ENCODE data around the gene CEP350. TPM values are rescaled to one million over a fixed set of nuclear protein-coding genes. Genes with fewer than 3 reads are reported as not detected.

Gene CEP350
- total RNA-seq (71.1 and 101 TPM in 2 replicates), polyA plus RNA-seq (14.3 and 19.0 TPM in 2 replicates), polyA minus RNA-seq (ENCODE audit: low replicate concordance) (25.8 and 44.3 TPM in 2 replicates)
- 8.8 and 11.6 TPM in 2 replicates for polyA plus RNA-seq (2012)

DNA sequence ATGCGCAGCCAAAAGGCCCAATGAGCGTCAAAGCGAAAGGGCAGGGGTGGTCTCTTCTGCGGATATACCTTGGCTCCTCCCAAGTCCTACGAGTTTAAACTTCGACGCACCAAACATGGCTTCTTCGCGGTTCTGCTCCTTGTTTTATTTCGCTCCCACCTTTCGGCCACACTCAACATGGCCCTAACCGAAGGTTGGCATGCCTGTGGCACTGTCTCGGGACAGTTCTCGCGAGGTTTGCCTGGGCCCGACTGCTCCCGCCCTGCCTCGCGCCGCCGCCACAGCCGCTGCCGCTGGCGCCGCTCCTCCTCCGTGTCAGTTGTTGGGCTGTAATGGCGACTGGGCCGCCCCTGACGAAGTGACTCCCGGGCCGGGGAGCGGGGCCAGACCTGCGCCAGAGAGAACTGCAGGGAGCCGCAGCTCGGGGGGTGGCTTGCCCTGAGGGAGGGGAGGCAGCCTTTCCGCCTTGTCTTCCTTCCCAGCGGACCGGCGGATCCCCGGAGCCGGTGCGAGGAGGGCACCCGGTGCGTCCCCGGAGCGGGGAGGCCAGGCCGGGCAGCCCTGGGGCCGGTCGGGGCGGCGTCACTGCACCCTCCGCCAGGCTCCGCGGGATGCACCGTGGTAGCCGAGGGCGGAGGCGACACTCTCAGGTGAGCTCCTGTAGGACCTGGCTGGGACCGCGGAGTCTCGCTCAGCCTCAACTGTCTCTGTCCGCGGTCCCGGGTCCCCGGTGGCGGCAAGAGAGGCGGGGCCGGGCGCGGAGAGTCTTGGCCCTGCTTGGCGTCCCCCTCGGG lies at the start of gene CEP350:
TSS of gene CEP350 (plus strand) at position 318 of the 794 bp plus-strand sequence. CDS start 31,372 bp downstream, outside the sequence.
- peak within 1 kb of the TSS; percentile 94 for H2AFZ ChIP-seq (ENCODE audit: low read length)
- TF ChIP-seq EZH2 (IDR thresholded peaks at IDR 0.05; ENCODE audit: low read length, missing control alignments): no peak
- TF ChIP-seq, protein P1, sequence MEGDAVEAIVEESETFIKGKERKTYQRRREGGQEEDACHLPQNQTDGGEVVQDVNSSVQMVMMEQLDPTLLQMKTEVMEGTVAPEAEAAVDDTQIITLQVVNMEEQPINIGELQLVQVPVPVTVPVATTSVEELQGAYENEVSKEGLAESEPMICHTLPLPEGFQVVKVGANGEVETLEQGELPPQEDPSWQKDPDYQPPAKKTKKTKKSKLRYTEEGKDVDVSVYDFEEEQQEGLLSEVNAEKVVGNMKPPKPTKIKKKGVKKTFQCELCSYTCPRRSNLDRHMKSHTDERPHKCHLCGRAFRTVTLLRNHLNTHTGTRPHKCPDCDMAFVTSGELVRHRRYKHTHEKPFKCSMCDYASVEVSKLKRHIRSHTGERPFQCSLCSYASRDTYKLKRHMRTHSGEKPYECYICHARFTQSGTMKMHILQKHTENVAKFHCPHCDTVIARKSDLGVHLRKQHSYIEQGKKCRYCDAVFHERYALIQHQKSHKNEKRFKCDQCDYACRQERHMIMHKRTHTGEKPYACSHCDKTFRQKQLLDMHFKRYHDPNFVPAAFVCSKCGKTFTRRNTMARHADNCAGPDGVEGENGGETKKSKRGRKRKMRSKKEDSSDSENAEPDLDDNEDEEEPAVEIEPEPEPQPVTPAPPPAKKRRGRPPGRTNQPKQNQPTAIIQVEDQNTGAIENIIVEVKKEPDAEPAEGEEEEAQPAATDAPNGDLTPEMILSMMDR (conservative IDR thresholded peaks at IDR 0.05 in 1 of 2, IDR thresholded peaks at IDR 0.05 in 1 of 2; ENCODE audit: low read depth in 1 of 2, low read length in 2 of 2): no peak
- peak within 1 kb of the TSS; percentile 93 for H3K9ac ChIP-seq (ENCODE audit: insufficient read depth, low read length)
- H3K79me2 ChIP-seq (ENCODE audit: control insufficient read depth, insufficient read depth, low read length): peaks cover 48% of the 10 kb centered on the region
- H3K4me2 ChIP-seq (ENCODE audit: extremely low read depth, insufficient read depth, low read length): peak within 1 kb of the TSS; percentile 85
- peak within 1 kb of the TSS; percentile 58 to 91 (median 82) for H3K4me3 ChIP-seq (replicated peaks in 1 of 4; ENCODE audit: control extremely low read depth in 1 of 4, insufficient read depth in 1 of 4, low read depth in 3 of 4, low read length in 4 of 4)
- H3K9me3 ChIP-seq (ENCODE audit: control insufficient read depth, insufficient read depth, low read depth, low read length): no peaks in the 10 kb centered on the region
- peaks cover 2% of the 10 kb centered on the region for H3K4me1 ChIP-seq (ENCODE audit: control insufficient read depth, extremely low read depth, insufficient read depth, low read length)
- no peaks in the 10 kb centered on the region for H3K27me3 ChIP-seq (ENCODE audit: control insufficient read depth, insufficient read depth, low read length)
- H3K36me3 ChIP-seq (ENCODE audit: control insufficient read depth, insufficient read depth, low read length): no peaks in the 10 kb centered on the region
- H3K27ac ChIP-seq (ENCODE audit: insufficient read depth, low read length): peak within 1 kb of the TSS; percentile 89
- peak; percentile 99 to 100 for DNase-seq (ENCODE audit: low read depth in 2 of 2)
- no peaks in the 10 kb centered on the region for H4K20me1 ChIP-seq (ENCODE audit: control insufficient read depth, extremely low read depth, insufficient read depth, low read length)

DNA sequence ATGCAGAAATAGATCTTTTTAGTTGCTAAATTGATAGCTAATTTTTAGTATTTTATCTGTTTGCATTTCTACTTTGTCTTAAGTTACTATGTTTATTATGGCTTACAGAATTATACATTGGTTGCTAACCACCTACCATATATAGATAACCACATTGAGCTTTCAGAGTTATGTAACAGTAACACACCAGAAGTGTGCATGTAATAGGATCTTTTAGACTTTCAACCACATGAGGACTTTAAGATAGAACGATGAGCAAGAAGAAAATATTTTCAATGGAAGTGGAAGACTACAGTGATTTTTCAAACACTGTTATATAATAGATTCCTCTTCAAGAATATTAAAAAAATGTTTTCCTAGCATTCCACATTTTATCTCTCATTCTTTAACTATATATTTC lies 43.7 kb upstream of the CEP350 start:
- Histone ChIP-seq H3K27ac (ENCODE audit: insufficient read depth, low read length) (no peak overlapping the region), H3K4me2 (ENCODE audit: extremely low read depth, insufficient read depth, low read length) (no peak overlapping the region), H3K36me3 (ENCODE audit: control insufficient read depth, insufficient read depth, low read length) (no peaks in the 10 kb centered on the region), H3K9me3 (ENCODE audit: control insufficient read depth, insufficient read depth, low read depth, low read length) (no peaks in the 10 kb centered on the region), H3K9ac (ENCODE audit: insufficient read depth, low read length) (no peak overlapping the region), H4K20me1 (ENCODE audit: control insufficient read depth, extremely low read depth, insufficient read depth, low read length) (no peaks in the 10 kb centered on the region), H2AFZ (ENCODE audit: low read length) (no peak overlapping the region), H3K79me2 (ENCODE audit: control insufficient read depth, insufficient read depth, low read length) (no peaks in the 10 kb centered on the region), H3K4me1 (ENCODE audit: control insufficient read depth, extremely low read depth, insufficient read depth, low read length) (no peaks in the 10 kb centered on the region), H3K4me3 (replicated peaks in 1 of 4; ENCODE audit: control extremely low read depth in 1 of 4, insufficient read depth in 1 of 4, low read depth in 3 of 4, low read length in 4 of 4) (no peak overlapping the region), H3K27me3 (ENCODE audit: control insufficient read depth, insufficient read depth, low read length) (no peaks in the 10 kb centered on the region)
- TF ChIP-seq EZH2 (IDR thresholded peaks at IDR 0.05; ENCODE audit: low read length, missing control alignments): no peak
- TF ChIP-seq, protein P1 (conservative IDR thresholded peaks at IDR 0.05 in 1 of 2, IDR thresholded peaks at IDR 0.05 in 1 of 2; ENCODE audit: low read depth in 1 of 2, low read length in 2 of 2): no peak
- DNase-seq (ENCODE audit: low read depth in 2 of 2): no peak

- H3K9me3 ChIP-seq (ENCODE audit: control insufficient read depth, insufficient read depth, low read depth, low read length): no peaks in the 10 kb centered on the region
- no peaks in the 10 kb centered on the region for H4K20me1 ChIP-seq (ENCODE audit: control insufficient read depth, extremely low read depth, insufficient read depth, low read length)
- no peaks in the 10 kb centered on the region for H3K4me1 ChIP-seq (ENCODE audit: control insufficient read depth, extremely low read depth, insufficient read depth, low read length)
- H3K4me3 ChIP-seq (replicated peaks in 1 of 4; ENCODE audit: control extremely low read depth in 1 of 4, insufficient read depth in 1 of 4, low read depth in 3 of 4, low read length in 4 of 4): no peak overlapping the region
- DNase-seq (ENCODE audit: low read depth in 2 of 2): no peak
- no peaks in the 10 kb centered on the region for H3K27me3 ChIP-seq (ENCODE audit: control insufficient read depth, insufficient read depth, low read length)
- H3K36me3 ChIP-seq (ENCODE audit: control insufficient read depth, insufficient read depth, low read length): no peaks in the 10 kb centered on the region
- H3K27ac ChIP-seq (ENCODE audit: insufficient read depth, low read length): no peak overlapping the region
- H2AFZ ChIP-seq (ENCODE audit: low read length): no peak overlapping the region
- no peak overlapping the region for H3K4me2 ChIP-seq (ENCODE audit: extremely low read depth, insufficient read depth, low read length)
- no peak for TF ChIP-seq EZH2 (IDR thresholded peaks at IDR 0.05; ENCODE audit: low read length, missing control alignments)
- H3K79me2 ChIP-seq (ENCODE audit: control insufficient read depth, insufficient read depth, low read length): no peaks in the 10 kb centered on the region
- no peak overlapping the region for H3K9ac ChIP-seq (ENCODE audit: insufficient read depth, low read length)
These were observed 42.8 kb upstream of the CEP350 start for GRCh38 chr1:179911812-179912211.
